ENCODE measurements around the gene PKM. TPM values are rescaled to one million over a fixed set of nuclear protein-coding genes. Genes with fewer than 3 reads are reported as not detected.
A peak's percentile ranks its signal among the peaks of the same experiment; 100 is the strongest.
"Not testable (repeated sequence)": the region's sequence is repeated elsewhere in the genome, so short reads cannot be mapped to it uniquely, and the experiment has no call there.

Gene PKM
- total RNA-seq: 573 and 759 TPM in 2 replicates

- DNase-seq (ENCODE audit: low read depth in 2 of 2): peak; percentile 94 to 98
These were observed at the start of gene PKM for GRCh38 chr15:72231066-72231832. TSS of gene PKM (minus strand) at chr15:72231190. CDS start at chr15:72219097, 12,093 bp downstream.

GRCh38 chr15:72280751-72281150, 49.8 kb upstream of the PKM start:
- no peak for DNase-seq (ENCODE audit: low read depth in 2 of 2)

DNA sequence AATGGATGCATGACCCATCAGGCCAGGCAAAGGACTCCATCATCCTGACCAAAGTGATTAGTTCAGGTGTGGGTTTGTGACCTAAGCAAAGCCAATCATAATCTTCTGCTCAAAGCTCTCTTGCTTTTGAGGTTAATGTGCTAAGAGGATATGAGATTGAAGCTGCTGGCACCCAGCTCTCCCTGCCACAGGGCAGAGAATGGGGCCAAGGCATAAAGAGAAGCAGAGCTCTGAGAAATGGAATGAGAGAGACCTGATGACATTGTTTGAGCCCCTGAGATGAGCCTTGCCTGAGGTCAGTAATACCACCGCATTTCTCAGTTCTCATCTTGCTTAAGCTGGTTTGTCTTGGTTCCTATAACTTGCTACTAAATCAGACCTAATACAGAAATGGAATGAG, 47.7 kb upstream of the PKM start:
- no peak for DNase-seq (ENCODE audit: low read depth in 2 of 2)

- DNase-seq (ENCODE audit: low read depth in 2 of 2): no peak
These were observed 45.3 kb upstream of the PKM start for GRCh38 chr15:72276326-72276700.

DNA sequence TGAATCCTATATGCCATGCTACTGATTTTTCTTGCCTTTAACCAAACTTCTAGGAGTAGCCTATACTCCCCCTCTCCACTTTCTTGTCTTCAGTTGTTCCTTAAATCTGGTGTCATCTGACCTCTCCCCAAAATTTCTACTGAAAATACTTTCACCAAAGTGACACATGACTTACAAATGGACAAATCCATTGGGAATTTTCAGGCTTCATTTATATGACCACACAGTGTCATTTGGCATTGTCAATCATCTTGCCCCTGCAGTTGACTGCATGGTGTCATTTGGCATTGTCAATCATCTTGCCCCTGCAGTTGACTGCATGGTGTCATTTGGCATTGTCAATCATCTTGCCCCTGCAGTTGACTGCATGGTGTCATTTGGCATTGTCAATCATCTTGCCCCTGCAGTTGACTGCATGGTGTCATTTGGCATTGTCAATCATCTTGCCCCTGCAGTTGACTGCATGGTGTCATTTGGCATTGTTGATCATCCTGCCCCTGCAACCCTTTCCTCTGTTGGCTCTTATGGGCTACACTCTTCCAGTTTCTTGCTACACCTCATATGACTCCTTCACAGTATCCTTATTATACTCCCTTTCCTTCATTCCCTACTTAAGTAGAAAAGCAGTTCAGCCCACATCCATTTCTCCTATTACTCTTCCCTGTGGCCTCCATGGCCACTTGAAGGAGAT, 44.8 kb upstream of the PKM start:
- not testable (repeated sequence) for DNase-seq (ENCODE audit: low read depth in 2 of 2)

DNA sequence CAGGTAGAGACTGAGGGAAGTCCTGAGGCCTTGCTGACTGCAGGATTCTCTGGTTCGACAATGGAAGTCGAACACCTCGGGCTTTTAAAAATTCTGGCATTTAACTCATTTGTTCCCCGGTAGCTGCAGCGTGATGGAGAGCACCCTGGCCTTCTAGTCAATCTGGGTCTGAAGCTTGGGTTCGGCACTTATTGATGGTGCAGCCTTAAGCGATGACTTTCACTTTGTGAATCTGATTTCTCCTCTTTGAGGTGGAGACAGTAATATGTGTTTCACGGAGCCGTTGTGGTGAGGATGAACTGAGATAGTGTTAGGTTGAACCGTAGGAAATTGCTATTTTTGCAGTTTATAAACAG, 42.0 kb upstream of the PKM start:
- DNase-seq (ENCODE audit: low read depth in 2 of 2): no peak

DNA sequence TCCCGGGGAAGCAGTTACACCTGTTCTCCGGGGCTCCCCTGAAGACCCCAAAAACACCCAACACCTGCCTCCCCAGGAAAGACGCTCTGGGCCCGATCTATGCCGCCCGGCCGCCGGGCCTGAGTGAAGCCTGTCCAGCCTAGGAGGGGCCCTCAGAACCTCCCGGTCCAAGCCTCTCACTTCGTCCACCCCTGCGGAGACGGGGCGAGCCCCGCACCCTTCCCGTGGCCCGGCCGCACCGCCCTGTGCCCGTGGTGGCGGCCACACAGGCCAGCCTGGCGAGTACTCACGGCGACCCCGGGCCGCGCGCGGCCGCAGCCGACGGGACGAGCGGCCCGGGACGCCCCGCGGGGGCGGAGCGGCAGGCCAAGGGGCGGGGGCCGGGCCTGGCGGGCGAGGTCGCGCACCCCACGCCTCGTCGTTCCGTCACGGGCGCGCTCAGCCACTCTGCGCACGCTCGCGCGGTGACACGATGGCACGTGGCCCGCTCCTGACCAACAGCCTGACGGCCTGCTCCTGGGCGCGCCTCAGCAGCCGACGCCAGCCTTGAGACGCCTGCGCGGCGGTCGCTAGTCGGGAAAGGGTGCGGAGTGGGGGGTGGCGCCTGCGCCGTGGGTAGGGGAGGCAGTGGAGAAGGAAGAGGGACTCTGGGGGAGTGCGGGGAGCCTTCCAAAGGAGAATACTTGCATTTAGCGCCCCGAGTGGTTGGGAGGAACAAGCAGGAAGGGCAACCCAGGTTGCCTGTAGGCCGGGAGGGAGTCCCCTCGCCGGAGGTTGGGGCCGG, 41.4 kb upstream of the PKM start, which contains the start of gene PARP6:
Gene PARP6, minus strand, starts transcription at position 342 of the 784 bp plus-strand sequence. CDS start 5,077 bp downstream, outside the sequence.
- DNase-seq (ENCODE audit: low read depth in 2 of 2): peak; percentile 98

DNA sequence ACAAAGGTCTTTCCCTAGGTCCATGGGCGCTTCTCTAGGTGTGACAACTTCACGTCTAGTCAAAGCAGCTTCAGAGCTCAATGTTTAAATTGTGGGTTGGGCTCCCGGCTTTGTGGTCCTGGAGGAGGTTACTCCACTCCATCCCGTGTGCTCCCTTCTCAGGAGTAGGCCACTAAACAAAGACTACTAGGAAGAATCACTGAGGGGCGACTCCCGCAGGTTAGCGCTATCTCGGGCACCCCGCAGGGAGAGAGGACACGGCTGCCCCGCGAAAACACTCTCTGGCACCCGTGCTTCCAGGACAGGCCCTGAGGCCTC, 40.9 kb upstream of the PKM start:
- no peak for DNase-seq (ENCODE audit: low read depth in 2 of 2)

- DNase-seq (ENCODE audit: low read depth in 2 of 2): no peak
These were observed 40.2 kb upstream of the PKM start for GRCh38 chr15:72271221-72271620.

GRCh38 chr15:72269739-72270138, 38.7 kb upstream of the PKM start:
- DNase-seq (ENCODE audit: low read depth in 2 of 2): no peak

GRCh38 chr15:72265031-72265430, 34.0 kb upstream of the PKM start:
- no peak for DNase-seq (ENCODE audit: low read depth in 2 of 2)

DNA sequence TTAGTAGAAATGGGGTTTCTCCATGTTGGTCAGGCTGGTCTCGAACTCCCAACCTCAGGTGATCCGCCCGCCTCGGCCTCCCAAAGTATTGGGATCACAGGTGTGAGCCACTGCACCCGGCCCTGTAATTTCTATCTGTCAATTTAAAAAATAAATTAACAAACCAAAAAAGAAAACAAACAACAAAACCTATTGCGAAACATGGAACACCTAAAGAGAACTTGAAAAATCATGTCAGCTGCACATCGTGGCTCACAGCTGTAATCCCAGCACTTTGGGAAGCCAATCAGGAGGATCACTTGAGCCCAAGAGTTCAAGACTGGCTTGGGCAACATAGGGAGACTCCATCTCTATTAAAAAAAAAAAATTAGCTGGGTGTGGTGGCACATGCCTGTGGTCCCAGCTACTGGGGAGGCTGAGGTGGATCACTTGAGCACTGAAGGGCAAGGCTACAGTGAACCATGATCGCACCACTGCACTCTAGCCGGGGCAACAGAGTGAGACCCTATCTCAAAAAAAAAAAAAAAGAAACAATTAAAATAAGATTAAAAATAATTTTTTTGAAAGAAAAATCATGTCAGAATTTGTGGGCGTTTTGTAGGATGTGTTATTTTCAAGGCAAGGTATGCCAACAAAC, 21.8 kb upstream of the PKM start:
- DNase-seq (ENCODE audit: low read depth in 2 of 2): no peak

GRCh38 chr15:72249142-72249810, 18.3 kb upstream of the PKM start:
- DNase-seq (ENCODE audit: low read depth in 2 of 2): no peak

DNA sequence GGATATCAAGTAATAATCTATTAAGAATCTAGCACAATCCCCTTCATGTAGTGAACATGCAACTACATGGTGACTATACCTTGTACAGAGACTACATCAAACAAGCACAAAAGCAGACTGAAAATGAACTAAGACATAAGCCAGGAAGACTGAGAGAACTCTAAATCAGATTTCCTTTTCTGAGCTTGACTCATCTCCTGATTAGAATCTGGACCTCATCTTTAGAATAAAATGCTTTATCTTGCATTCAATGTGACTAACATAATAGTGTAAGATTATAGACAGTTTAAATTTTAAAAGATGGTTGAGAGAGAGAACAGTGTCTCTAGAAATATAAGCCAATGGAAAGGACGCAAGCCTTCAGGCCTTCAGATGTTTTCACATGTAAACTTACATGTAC, 17.5 kb upstream of the PKM start:
- peak in 1 of 2 donors; percentile 16 for DNase-seq (ENCODE audit: low read depth in 2 of 2)

DNA sequence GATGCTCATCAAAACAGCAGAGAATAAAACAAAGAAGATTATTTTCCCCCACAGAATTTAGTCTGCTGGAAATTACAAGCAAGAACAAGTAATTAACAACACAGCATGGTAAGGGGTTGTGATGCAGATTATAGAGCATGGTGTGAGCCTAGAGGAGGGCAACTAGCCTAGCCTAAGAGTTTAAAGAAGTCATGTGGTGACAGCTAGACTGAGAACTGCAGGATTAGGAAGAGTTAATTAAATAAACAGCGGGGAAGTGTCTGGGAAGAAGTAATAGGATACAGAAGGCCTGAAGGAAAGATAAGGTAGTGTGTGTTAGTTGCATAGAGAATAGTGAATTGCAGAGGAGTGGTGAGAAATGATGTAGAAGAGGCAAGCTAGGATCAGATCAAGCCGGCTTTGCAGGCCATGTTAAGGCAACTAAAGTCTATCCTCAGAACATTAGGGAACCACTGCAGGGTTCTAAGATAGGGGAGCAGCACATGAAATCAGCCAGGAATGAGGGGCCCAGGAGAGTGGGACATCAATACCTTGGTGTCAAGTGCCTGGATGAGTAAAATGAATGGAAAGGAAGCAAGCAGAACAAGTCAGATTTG, 11.9 kb upstream of the PKM start:
- no peak for DNase-seq (ENCODE audit: low read depth in 2 of 2)

GRCh38 chr15:72239652-72240051, 8.7 kb upstream of the PKM start:
- no peak for DNase-seq (ENCODE audit: low read depth in 2 of 2)

- DNase-seq (ENCODE audit: low read depth in 2 of 2): no peak
These were observed 7.6 kb upstream of the PKM start for GRCh38 chr15:72238586-72238985.

DNA sequence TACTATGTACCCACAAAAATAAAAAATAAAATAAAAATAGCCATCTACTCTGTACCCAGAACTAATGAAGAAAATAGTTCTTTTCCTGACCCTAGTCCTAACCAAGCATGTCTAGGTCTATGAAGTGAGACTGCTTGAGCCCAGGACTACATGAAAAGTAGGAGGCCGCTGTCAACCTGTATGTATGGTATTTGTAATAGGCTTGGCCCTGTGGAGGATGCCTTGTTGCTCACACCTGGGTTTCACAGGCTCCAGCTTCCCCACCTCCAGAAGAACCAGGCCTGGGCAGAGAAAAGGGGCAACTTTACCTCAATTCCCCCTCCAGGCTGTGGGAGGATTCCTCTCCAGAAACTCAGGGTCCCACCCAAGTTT, 6.8 kb upstream of the PKM start:
- no peak for DNase-seq (ENCODE audit: low read depth in 2 of 2)

GRCh38 chr15:72237029-72237852, 6.3 kb upstream of the PKM start:
- DNase-seq (ENCODE audit: low read depth in 2 of 2): peak; percentile 82 to 95

- DNase-seq (ENCODE audit: low read depth in 2 of 2): no peak
These were observed 5.5 kb upstream of the PKM start for GRCh38 chr15:72236381-72237003.

Measured in lung microvascular endothelial cell (primary cell).